ENCODE measurements around the gene TNFSF13.
"Not testable (repeated sequence)": the region's sequence is repeated elsewhere in the genome, so short reads cannot be mapped to it uniquely, and the experiment has no call there.

TNFSF13 gene

GRCh38 chr17:7591596-7591995 is 33.0 kb downstream of the TNFSF13 start:
- Histone ChIP-seq H3K4me1 (ENCODE audit: control insufficient read depth in 1 of 2, insufficient read depth in 2 of 2, low read length in 2 of 2) (peaks cover 0 to 8% of the 10 kb centered on the region in 2 donors), H3K27ac (ENCODE audit: low read depth, low read length) (no peak overlapping the region), H3K9me3 (ENCODE audit: control insufficient read depth in 1 of 2, low read length in 2 of 2) (no peaks in the 10 kb centered on the region), H3K27me3 (ENCODE audit: control insufficient read depth in 1 of 2, insufficient read depth in 2 of 2, low read length in 2 of 2) (no peaks in the 10 kb centered on the region), H3K36me3 (ENCODE audit: control insufficient read depth in 1 of 2, insufficient read depth in 2 of 2, low read length in 2 of 2) (peaks cover 45 to 83% of the 10 kb centered on the region in 2 donors), H3K4me3 (ENCODE audit: low read depth in 1 of 2, low read length in 2 of 2) (no peak overlapping the region), H3K9ac (ENCODE audit: low read depth in 1 of 2, low read length in 2 of 2) (no peak overlapping the region)

GRCh38 chr17:7592422-7593021 is 34.0 kb downstream of the TNFSF13 start:
- no peak overlapping the region for H3K27ac ChIP-seq (ENCODE audit: low read depth, low read length)
- peaks cover 45 to 76% of the 10 kb centered on the region in 2 donors for H3K36me3 ChIP-seq (ENCODE audit: control insufficient read depth in 1 of 2, insufficient read depth in 2 of 2, low read length in 2 of 2)
- no peaks in the 10 kb centered on the region for H3K9me3 ChIP-seq (ENCODE audit: control insufficient read depth in 1 of 2, low read length in 2 of 2)
- peaks cover 4 to 5% of the 10 kb centered on the region in 2 donors for H3K4me1 ChIP-seq (ENCODE audit: control insufficient read depth in 1 of 2, insufficient read depth in 2 of 2, low read length in 2 of 2)
- no peak overlapping the region for H3K9ac ChIP-seq (ENCODE audit: low read depth in 1 of 2, low read length in 2 of 2)
- no peaks in the 10 kb centered on the region for H3K27me3 ChIP-seq (ENCODE audit: control insufficient read depth in 1 of 2, insufficient read depth in 2 of 2, low read length in 2 of 2)
- no peak overlapping the region for H3K4me3 ChIP-seq (ENCODE audit: low read depth in 1 of 2, low read length in 2 of 2)

- H3K4me3 ChIP-seq (ENCODE audit: low read depth in 1 of 2, low read length in 2 of 2), result no peak overlapping the region
- no peak overlapping the region for H3K27ac ChIP-seq (ENCODE audit: low read depth, low read length)
- H3K9ac ChIP-seq (ENCODE audit: low read depth in 1 of 2, low read length in 2 of 2), result no peak overlapping the region
- peaks cover 4 to 5% of the 10 kb centered on the region in 2 donors for H3K4me1 ChIP-seq (ENCODE audit: control insufficient read depth in 1 of 2, insufficient read depth in 2 of 2, low read length in 2 of 2)
- no peaks in the 10 kb centered on the region for H3K9me3 ChIP-seq (ENCODE audit: control insufficient read depth in 1 of 2, low read length in 2 of 2)
- no peaks in the 10 kb centered on the region for H3K27me3 ChIP-seq (ENCODE audit: control insufficient read depth in 1 of 2, insufficient read depth in 2 of 2, low read length in 2 of 2)
- peaks cover 41 to 68% of the 10 kb centered on the region in 2 donors for H3K36me3 ChIP-seq (ENCODE audit: control insufficient read depth in 1 of 2, insufficient read depth in 2 of 2, low read length in 2 of 2)
These were observed 34.7 kb downstream of the TNFSF13 start for GRCh38 chr17:7593296-7593695.

GRCh38 chr17:7597561-7597960 is 39.0 kb downstream of the TNFSF13 start:
- not testable (repeated sequence) for H3K4me1 ChIP-seq (ENCODE audit: control insufficient read depth in 1 of 2, insufficient read depth in 2 of 2, low read length in 2 of 2); H3K4me3 ChIP-seq (ENCODE audit: low read depth in 1 of 2, low read length in 2 of 2); H3K9me3 ChIP-seq (ENCODE audit: control insufficient read depth in 1 of 2, low read length in 2 of 2); H3K27ac ChIP-seq (ENCODE audit: low read depth, low read length); H3K9ac ChIP-seq (ENCODE audit: low read depth in 1 of 2, low read length in 2 of 2); H3K27me3 ChIP-seq (ENCODE audit: control insufficient read depth in 1 of 2, insufficient read depth in 2 of 2, low read length in 2 of 2)
- peaks cover 39 to 77% of the 10 kb centered on the region in 2 donors for H3K36me3 ChIP-seq (ENCODE audit: control insufficient read depth in 1 of 2, insufficient read depth in 2 of 2, low read length in 2 of 2)

GRCh38 chr17:7606280-7606679 is 47.7 kb downstream of the TNFSF13 start:
- Histone ChIP-seq H3K36me3 (ENCODE audit: control insufficient read depth in 1 of 2, insufficient read depth in 2 of 2, low read length in 2 of 2) (peaks cover 16 to 51% of the 10 kb centered on the region in 2 donors), H3K27ac (ENCODE audit: low read depth, low read length) (no peak overlapping the region), H3K9me3 (ENCODE audit: control insufficient read depth in 1 of 2, low read length in 2 of 2) (no peaks in the 10 kb centered on the region), H3K4me1 (ENCODE audit: control insufficient read depth in 1 of 2, insufficient read depth in 2 of 2, low read length in 2 of 2) (no peaks in the 10 kb centered on the region), H3K4me3 (ENCODE audit: low read depth in 1 of 2, low read length in 2 of 2) (no peak overlapping the region), H3K27me3 (ENCODE audit: control insufficient read depth in 1 of 2, insufficient read depth in 2 of 2, low read length in 2 of 2) (no peaks in the 10 kb centered on the region), H3K9ac (ENCODE audit: low read depth in 1 of 2, low read length in 2 of 2) (no peak overlapping the region)

GRCh38 chr17:7610641-7611040 is 52.1 kb downstream of the TNFSF13 start:
- Histone ChIP-seq H3K4me3 (ENCODE audit: low read depth in 1 of 2, low read length in 2 of 2) (no peak overlapping the region), H3K27me3 (ENCODE audit: control insufficient read depth in 1 of 2, insufficient read depth in 2 of 2, low read length in 2 of 2) (no peaks in the 10 kb centered on the region), H3K27ac (ENCODE audit: low read depth, low read length) (no peak overlapping the region), H3K9me3 (ENCODE audit: control insufficient read depth in 1 of 2, low read length in 2 of 2) (no peaks in the 10 kb centered on the region), H3K4me1 (ENCODE audit: control insufficient read depth in 1 of 2, insufficient read depth in 2 of 2, low read length in 2 of 2) (peaks cover 18 to 24% of the 10 kb centered on the region in 2 donors), H3K36me3 (ENCODE audit: control insufficient read depth in 1 of 2, insufficient read depth in 2 of 2, low read length in 2 of 2) (peaks cover 0 to 18% of the 10 kb centered on the region in 2 donors), H3K9ac (ENCODE audit: low read depth in 1 of 2, low read length in 2 of 2) (no peak overlapping the region)
